HG03439 (cell line): ENCODE measurements around the gene LGR5.
"Not testable (repeated sequence)": the region's sequence is repeated elsewhere in the genome, so short reads cannot be mapped to it uniquely, and the experiment has no call there.

Experiments used
- ATAC-seq: cut with Tn5 transposase; IDR thresholded peaks from one replicate; pipeline ENCODE4 v1.9.1; 2021; ENCODE audit warnings: mild to moderate bottlenecking, moderate library complexity; ENCODE audit not compliant: unreplicated experiment

The LGR5 gene

DNA sequence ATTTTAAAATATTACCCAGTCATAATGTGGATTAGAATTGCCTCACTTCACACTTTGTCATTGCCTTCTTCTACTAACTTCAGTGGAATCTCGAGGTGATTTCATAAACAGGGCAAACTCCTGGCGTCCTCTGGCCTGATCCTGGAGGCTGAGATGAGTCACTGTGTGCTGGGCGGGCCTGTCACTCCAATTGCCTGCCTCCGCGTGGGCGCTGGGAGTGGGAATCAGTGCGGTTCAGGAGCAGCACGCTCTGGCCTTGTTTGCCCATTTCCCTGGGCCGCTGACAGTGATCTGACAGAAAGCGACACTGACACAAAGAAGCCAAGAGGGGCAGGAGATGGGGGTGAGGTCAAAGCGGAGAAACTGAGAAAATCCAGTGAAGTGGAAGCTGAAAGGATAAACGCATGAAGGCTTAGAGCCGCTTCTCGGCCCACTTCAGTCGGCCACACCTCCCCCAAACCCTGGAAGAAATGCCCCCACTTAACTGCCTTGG lies 29.7 kb downstream of the LGR5 start:
- no peak for ATAC-seq

DNA sequence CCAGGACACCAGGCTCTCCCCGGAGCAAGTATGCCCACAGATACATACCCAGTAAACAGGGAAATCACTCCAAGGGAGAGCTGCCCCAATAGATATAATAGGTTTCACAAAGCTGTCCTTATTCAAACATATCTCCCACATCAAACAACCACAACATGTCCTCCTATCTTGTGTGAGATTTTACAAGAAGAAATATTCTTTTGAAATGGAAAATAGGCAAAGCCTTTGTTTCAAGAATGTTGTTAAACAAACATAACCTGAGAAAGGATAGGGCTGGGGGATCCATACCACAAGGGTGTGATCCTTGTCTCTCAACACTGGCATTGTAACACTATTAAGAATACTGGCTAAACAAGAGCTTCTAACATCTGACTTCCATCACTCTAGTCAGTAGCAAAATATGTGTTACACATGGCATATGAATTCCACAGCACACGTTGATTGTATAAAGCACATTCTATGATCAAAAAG lies 32.9 kb downstream of the LGR5 start:
- no peak for ATAC-seq

- no peak for ATAC-seq
Measured at GRCh38 chr12:71474791-71475190, 35.2 kb downstream of the LGR5 start.

DNA sequence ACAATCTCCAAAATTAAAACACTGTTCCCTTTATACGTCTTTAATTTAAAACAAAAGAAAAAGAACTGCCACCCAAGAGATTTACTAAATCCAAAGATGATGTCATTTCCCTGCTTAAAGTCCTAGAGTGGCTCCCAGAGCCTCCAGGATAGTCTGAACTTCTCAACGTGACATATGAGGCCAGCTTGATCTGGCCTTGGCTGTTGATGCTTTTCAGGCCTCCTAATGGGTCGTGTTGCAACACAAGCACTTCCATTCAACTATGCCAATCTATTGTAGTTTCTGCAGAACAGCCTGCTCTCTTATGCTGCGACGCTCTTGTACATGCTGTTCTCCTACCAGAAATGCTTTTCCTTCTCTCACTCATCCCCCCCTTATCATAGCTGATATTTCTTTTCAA lies 35.7 kb downstream of the LGR5 start:
- no peak for ATAC-seq

- no peak for ATAC-seq
Measured at GRCh38 chr12:71476513-71476912, 36.9 kb downstream of the LGR5 start.

DNA sequence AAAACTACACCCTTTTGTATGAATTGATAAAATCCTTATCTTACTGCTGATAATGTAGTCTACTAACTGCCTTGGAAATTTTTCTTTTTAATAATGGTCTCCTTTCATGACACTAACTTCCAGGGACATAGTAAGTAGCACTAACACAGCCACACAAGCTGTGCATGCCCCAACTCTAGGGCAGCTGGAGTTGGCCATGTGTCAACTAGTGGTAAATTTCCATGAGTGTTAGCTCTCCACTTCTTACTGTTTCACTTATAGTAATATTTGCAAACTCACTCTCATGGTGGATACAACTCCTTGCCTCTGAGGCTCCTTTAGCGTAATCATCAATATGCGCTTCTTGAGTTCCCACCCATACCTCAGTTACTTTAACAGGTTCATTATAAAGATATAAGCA lies 38.0 kb downstream of the LGR5 start:
- no peak for ATAC-seq

GRCh38 chr12:71478270-71478669 lies 38.7 kb downstream of the LGR5 start:
- ATAC-seq = no peak

- ATAC-seq = no peak
Measured at GRCh38 chr12:71484272-71484905, 44.8 kb downstream of the LGR5 start.

DNA sequence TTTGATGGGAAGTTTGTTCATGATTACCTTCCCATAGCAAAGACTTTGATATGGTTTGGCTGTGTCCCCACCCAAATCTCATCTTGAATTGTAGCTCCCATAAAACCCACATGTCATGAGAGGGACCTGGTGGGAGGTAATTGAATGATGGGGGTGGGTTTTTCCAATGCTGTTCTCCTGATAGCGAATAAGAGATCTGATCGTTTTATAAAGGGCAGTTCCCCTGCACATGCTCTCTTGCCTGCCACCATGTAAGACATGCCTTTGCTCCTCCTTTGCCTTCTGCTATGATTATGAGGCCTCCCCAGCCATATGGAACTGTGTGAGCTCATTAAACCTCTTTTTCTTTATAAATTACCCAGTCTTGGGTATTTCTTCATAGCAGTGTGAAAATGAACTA lies 51.2 kb downstream of the LGR5 start:
- not testable (repeated sequence) for ATAC-seq

DNA sequence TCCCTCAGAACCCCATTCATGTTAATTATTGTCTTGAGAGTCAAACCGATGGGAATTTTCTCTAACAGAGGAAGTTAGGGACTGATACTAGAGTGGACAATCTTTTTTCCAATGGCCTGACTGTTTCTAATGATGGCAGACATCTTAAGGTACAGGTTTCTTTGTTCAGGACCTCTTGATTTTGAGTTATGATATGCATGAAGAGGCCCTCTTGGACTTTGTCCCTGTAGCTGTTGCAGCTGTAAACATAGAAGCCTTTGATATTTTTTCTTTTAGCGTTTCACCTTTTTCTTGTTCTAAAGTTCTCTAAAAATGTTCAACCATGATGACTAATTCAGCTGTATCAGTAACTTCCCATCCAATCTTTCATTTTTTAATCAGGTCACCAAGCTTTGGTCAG lies 53.0 kb downstream of the LGR5 start:
- no peak for ATAC-seq

DNA sequence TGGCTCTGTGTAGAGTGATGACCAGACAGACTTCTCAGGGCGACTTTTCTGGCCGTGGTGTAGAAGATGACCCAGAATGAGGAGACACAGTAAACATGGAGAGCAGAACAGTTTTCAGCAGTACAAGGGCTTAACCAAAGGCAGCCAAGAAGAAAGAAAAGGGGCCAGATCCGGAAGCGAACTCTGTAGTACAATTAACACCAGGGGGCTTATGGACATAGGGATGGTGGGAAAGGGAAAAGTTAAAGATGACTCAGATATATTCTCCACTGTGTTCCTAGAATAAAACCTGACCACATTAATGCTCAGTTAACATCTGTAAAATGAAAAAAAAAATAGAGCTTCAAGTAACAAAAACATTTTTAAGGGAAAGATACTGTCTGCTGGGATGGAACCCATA lies 60.2 kb downstream of the LGR5 start:
- no peak for ATAC-seq

- ATAC-seq = no peak
Measured at GRCh38 chr12:71503579-71504391, 64.2 kb downstream of the LGR5 start.

GRCh38 chr12:71504476-71504875 lies 64.9 kb downstream of the LGR5 start:
- no peak for ATAC-seq

DNA sequence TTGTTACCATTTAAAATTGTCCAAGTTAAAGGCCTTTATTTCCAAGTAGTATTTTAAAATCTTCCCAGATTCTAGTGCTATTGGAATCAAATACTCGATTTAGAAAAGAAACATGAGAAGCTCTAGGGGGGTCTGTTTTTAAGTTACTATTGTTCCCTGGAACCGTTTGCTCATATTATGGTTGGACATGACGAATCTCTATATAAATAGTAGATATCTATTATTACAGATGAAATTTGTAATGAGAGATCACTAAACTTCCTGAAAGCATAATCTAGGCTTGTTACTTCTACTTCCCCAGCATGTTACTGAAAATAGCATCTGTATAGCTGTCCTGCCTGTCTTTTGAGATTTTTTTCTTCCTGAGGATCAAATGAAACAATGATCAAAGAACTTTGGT lies 70.1 kb downstream of the LGR5 start:
- ATAC-seq = no peak

GRCh38 chr12:71517145-71517846 lies 77.7 kb downstream of the LGR5 start:
- no peak for ATAC-seq

DNA sequence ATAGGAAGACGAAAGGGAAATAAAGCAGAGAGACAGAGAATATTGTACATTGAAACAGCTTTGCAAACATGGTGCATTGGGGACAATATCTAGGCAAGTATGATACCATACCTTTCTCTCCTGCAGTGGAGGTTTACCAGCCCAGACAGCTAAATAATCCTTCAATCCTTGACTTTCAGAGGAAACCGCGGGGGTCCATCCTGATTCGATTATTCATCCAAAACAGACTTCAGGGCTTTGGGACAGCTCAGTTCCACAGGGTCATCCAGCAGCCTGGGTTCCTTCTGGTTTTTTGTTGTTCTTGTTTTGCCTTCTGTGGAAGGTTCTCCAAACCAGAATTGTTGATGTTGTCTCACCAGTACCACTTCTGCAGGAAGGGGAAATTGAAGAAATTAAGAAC lies 81.5 kb downstream of the LGR5 start:
- ATAC-seq = no peak

DNA sequence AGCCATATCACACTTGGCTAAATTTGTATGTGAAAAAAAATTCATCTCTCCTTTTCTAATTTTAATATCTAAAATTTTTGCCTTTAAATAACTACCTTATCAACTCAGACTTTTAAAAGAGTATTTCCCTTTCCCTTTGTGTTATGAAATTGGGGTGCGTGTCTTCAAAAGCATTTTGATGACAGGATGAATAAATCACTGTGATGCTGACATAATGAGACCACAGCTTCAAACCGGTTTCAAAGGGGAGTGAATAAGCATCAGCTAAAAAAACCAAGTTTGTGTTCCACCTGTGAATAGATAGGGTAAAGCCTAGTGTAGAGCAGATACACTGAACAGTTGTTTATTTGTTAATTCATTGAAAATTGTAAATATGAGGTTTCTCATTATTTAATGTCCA lies 85.0 kb downstream of the LGR5 start:
- ATAC-seq = no peak

GRCh38 chr12:71533703-71534102 lies 94.1 kb downstream of the LGR5 start:
- ATAC-seq = no peak

- ATAC-seq = no peak
Measured at GRCh38 chr12:71536279-71536938, 96.8 kb downstream of the LGR5 start.

GRCh38 chr12:71536939-71537622 lies 97.5 kb downstream of the LGR5 start:
- no peak for ATAC-seq

DNA sequence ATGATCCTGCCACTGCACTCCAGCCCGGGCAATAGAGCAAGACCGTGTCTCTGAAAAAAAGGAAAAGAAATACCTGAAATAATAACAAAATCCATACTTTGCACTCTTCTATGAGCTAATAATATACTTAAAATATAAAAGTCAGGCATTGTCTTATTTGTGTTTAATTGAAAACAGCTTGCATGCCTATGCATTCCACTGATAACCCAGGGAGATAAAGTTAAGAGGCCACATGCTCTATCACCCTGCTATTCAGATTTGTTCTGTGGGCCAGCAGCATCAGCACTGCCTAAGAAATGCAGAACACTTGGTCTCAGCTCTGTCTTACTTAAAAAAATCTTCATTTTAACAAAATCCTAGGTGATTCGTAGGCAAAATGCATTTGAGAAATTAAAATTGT lies 99.2 kb downstream of the LGR5 start:
- ATAC-seq = no peak
